HG03280 (cell line): ENCODE measurements around the gene IPO4.

Experiments
- ATAC-seq: cut with Tn5 transposase; IDR thresholded peaks from one replicate; pipeline ENCODE4 v1.9.1; 2021; ENCODE audit warnings: mild to moderate bottlenecking, moderate library complexity; ENCODE audit not compliant: unreplicated experiment

Gene IPO4

GRCh38 chr14:24149302-24149969 lies 39.2 kb downstream of the IPO4 start:
- no peak for ATAC-seq

GRCh38 chr14:24147761-24148428 lies 40.7 kb downstream of the IPO4 start:
- no peak for ATAC-seq

- peak; percentile 81 for ATAC-seq
These were observed 41.4 kb downstream of the IPO4 start, which contains the start of gene RNF31 for GRCh38 chr14:24146978-24147760. Gene RNF31, plus strand, starts transcription at chr14:24147498. Its CDS starts 201 bp downstream, at chr14:24147699.

- peak; percentile 57 for ATAC-seq
These were observed 42.1 kb downstream of the IPO4 start, which contains the start of gene PSME2 for GRCh38 chr14:24146453-24146977. Gene PSME2, minus strand, starts transcription at chr14:24146610. Its CDS starts 29 bp downstream, at chr14:24146581.

GRCh38 chr14:24145690-24146452 lies 42.7 kb downstream of the IPO4 start:
- ATAC-seq, result no peak

- ATAC-seq, result no peak
These were observed 43.4 kb downstream of the IPO4 start for GRCh38 chr14:24145219-24145618.

GRCh38 chr14:24144451-24144850 lies 44.2 kb downstream of the IPO4 start:
- no peak for ATAC-seq

- ATAC-seq, result no peak
These were observed 45.1 kb downstream of the IPO4 start for GRCh38 chr14:24143511-24143910.

GRCh38 chr14:24141097-24141880 lies 47.3 kb downstream of the IPO4 start, which contains the start of gene EMC9:
Gene EMC9, minus strand, starts transcription at chr14:24141591. Its CDS starts 287 bp downstream, at chr14:24141304.
- peak; percentile 84 for ATAC-seq

- no peak for ATAC-seq
These were observed 49.2 kb downstream of the IPO4 start for GRCh38 chr14:24139272-24139934.

GRCh38 chr14:24138396-24139271 lies 50.0 kb downstream of the IPO4 start:
- no peak for ATAC-seq

- ATAC-seq, result no peak
These were observed 50.9 kb downstream of the IPO4 start for GRCh38 chr14:24137529-24138395.

GRCh38 chr14:24136684-24137528 lies 51.7 kb downstream of the IPO4 start:
- ATAC-seq, result no peak

- ATAC-seq, result peak; percentile 92
These were observed 52.6 kb downstream of the IPO4 start, which contains the start of gene PSME1 for GRCh38 chr14:24135834-24136683. Gene PSME1, plus strand, starts transcription at chr14:24136194. Its CDS starts 69 bp downstream, at chr14:24136263.

- peak; percentile 8 for ATAC-seq
These were observed 53.1 kb downstream of the IPO4 start for GRCh38 chr14:24135584-24135833.

GRCh38 chr14:24133735-24134134 lies 54.9 kb downstream of the IPO4 start:
- no peak for ATAC-seq
